ENCODE data around the gene SRSF3.
"Not testable (repeated sequence)": the region's sequence is repeated elsewhere in the genome, so short reads cannot be mapped to it uniquely, and the experiment has no call there.

The SRSF3 gene

DNA sequence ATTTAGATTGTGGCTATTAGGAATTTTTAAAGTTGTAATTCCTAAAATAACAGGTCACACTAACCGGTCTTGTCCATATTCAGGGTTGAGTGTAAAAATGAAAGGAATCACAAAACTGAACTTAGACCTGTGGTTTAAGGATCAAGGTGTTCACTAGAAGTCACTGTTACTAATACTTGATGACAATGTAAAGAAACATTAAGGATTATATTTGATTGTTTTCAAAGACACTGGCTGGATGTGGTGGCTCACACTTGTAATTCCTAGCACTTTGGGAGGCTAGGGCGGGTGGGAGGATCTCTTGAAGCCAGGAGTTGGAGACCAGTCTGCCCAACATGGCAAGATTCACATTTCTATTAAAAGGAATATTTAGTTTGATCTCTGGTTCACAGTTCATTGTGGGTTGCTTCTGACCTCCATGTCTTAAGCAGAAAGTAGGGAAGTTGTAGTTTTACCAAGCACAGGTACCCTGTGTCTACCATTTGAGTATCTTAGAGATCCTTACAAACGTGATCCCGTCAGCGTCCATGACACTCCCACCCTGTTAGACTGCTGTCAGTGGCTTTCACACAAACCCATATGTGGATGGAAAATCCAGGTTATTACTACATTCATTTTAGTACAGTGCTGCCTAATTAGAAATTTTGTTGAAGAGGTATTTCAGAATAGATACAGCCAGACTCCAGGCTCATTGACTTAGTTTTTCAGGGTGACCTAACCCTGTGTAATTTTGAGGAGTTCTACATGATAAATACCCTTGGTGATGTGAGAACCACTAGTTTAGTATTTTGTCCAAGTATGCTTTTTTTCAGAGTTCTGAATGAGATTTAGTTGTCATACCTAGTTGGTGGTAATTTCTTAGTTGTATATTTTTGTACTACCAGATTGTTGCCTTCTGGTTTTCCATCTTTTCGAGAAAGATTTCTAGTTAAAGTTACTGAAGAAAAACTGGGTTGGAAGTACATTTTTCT lies 10.2 kb downstream of the SRSF3 start:
- Histone ChIP-seq H3K27me3 (replicated peaks; ENCODE audit: control insufficient read depth, insufficient read depth, low read length, poor library complexity, severe bottlenecking) (no peaks in the 10 kb centered on the region), H3K27ac (ENCODE audit: insufficient read depth, low read length, poor library complexity, severe bottlenecking) (peak overlapping the region; percentile 4), H3K4me1 (ENCODE audit: control insufficient read depth, insufficient read depth, low read length, poor library complexity, severe bottlenecking) (peaks cover 40% of the 10 kb centered on the region), H3K9me3 (ENCODE audit: control insufficient read depth, low read length) (no peaks in the 10 kb centered on the region), H3K4me3 (ENCODE audit: insufficient read depth, low read depth, low read length, poor library complexity, severe bottlenecking) (no peak overlapping the region), H3K36me3 (ENCODE audit: control insufficient read depth, insufficient read depth, low read length) (peaks cover 82% of the 10 kb centered on the region)
- no peak for DNase-seq

DNA sequence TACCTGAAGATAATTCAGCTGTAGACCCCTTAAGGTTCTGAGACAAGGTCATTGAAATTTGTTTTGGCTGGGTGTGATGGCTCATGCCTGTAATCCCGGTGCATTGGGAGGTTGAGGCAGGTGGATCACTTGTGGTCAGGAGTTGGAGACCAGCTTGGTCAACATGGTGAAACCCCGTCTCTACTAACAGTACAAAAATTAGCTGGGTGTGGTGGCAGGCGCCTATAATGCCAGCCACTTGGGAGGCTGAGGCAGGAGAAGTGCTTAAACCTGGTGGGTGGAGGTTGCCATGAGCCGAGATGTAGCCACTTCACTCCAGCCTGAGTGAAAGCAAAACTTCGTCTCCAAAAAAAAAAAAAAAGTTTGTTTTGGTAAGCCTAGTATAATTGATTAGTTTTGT lies 11.0 kb downstream of the SRSF3 start:
- peaks cover 81% of the 10 kb centered on the region for H3K36me3 ChIP-seq (ENCODE audit: control insufficient read depth, insufficient read depth, low read length)
- H3K4me3 ChIP-seq (ENCODE audit: insufficient read depth, low read depth, low read length, poor library complexity, severe bottlenecking) = no peak overlapping the region
- peaks cover 32% of the 10 kb centered on the region for H3K4me1 ChIP-seq (ENCODE audit: control insufficient read depth, insufficient read depth, low read length, poor library complexity, severe bottlenecking)
- no peak overlapping the region for H3K27ac ChIP-seq (ENCODE audit: insufficient read depth, low read length, poor library complexity, severe bottlenecking)
- DNase-seq = no peak
- no peaks in the 10 kb centered on the region for H3K9me3 ChIP-seq (ENCODE audit: control insufficient read depth, low read length)
- no peaks in the 10 kb centered on the region for H3K27me3 ChIP-seq (replicated peaks; ENCODE audit: control insufficient read depth, insufficient read depth, low read length, poor library complexity, severe bottlenecking)

DNA sequence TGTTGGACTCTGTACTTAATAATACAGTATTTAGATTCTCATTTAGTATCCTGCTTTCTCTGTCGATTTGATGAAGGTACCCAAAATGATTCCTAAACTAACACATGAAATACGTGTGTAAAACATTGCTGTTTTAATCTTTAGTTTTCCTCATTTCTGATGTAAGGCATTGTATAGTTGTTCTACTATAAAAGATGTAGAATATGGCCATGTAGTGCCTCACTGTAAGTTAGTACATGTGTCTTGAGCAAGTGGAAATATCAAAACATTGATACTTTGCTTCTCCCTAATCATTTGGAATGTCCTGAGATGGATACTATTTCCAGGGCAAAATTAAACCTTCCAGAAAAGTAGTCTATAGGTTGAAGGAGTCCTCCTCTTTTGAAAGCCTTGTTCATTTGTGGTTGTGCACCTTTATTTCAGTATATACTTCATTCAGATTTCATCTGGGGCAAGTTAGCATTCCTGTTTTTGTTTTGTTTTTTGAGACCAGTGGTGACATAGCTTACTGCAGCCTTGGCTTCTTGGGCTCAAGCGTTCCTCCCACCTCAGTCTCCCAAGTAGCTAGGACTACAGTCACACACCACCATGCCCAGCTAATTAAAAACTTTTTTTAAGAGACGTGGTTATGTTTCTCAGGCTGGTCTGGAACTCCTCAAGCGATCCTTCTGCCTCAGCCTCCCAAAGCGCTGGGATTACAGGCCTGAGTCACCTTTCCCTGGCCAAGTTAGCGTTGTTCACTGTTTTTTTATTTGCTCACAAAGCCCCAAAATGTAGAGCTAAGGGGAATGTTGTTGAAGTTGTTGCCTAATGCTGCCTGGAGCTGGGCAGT lies 11.6 kb downstream of the SRSF3 start:
- DNase-seq = no peak
- Histone ChIP-seq H3K4me1 (ENCODE audit: control insufficient read depth, insufficient read depth, low read length, poor library complexity, severe bottlenecking) (peaks cover 26% of the 10 kb centered on the region), H3K27ac (ENCODE audit: insufficient read depth, low read length, poor library complexity, severe bottlenecking) (peak overlapping the region; percentile 40), H3K36me3 (ENCODE audit: control insufficient read depth, insufficient read depth, low read length) (peaks cover 76% of the 10 kb centered on the region), H3K4me3 (ENCODE audit: insufficient read depth, low read depth, low read length, poor library complexity, severe bottlenecking) (no peak overlapping the region), H3K27me3 (replicated peaks; ENCODE audit: control insufficient read depth, insufficient read depth, low read length, poor library complexity, severe bottlenecking) (no peaks in the 10 kb centered on the region), H3K9me3 (ENCODE audit: control insufficient read depth, low read length) (no peaks in the 10 kb centered on the region)

DNA sequence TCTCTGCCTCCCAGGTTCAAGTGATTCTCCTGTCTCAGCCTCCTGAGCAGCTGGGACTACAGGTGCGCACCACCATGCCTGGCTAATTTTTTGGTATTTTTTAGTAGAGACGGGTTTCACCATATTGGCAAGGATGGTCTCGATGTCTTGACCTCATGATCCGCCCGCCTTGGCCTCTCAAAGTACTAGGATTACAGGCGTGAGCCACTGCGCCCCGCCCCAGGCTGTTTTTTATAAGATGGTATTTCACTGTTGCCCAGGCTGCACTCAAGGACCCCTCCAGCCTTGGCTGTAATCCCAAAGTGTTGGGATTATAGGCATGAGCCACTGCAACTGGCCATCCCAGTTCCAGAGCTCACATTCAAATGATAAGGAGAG lies 13.1 kb downstream of the SRSF3 start:
- Histone ChIP-seq H3K36me3 (ENCODE audit: control insufficient read depth, insufficient read depth, low read length) (peaks cover 77% of the 10 kb centered on the region), H3K4me1 (ENCODE audit: control insufficient read depth, insufficient read depth, low read length, poor library complexity, severe bottlenecking) (peaks cover 14% of the 10 kb centered on the region)
- not testable (repeated sequence) for H3K4me3 ChIP-seq (ENCODE audit: insufficient read depth, low read depth, low read length, poor library complexity, severe bottlenecking); H3K9me3 ChIP-seq (ENCODE audit: control insufficient read depth, low read length); DNase-seq; H3K27ac ChIP-seq (ENCODE audit: insufficient read depth, low read length, poor library complexity, severe bottlenecking); H3K27me3 ChIP-seq (replicated peaks; ENCODE audit: control insufficient read depth, insufficient read depth, low read length, poor library complexity, severe bottlenecking)

DNA sequence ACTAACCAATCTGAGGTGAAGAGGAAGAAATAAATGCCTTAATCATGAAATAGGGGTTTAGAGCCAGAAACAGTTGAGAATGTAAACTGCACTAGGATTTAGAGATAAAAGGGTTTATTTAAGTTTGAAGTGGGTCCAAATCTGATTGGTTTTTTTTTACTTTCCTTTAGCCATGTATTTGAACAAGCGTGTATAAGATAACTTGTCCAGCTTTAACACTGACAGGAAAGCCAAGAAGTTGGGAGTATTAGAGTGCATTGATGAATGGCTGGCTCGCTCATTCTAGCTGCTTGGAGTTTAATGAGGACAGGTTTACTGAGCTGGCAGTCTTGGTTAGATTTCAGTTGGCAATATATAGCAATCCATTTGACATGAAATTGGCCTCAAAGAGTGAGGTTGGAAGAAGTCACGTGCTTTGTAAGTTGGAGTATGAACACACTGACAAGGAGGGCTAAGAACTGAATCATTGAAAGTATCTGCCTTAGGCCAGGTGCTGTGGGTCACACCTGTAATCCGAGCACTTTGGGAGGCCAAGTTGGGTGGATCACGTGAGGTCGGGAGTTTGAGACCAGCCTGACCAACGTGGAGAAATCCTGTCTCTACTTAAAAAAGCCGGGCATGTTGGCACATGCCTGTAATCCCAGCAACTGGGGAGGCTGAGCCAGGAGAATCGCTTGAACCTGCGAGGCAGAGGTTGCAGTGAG lies 13.7 kb downstream of the SRSF3 start:
- no peak overlapping the region for H3K27ac ChIP-seq (ENCODE audit: insufficient read depth, low read length, poor library complexity, severe bottlenecking)
- peaks cover 74% of the 10 kb centered on the region for H3K36me3 ChIP-seq (ENCODE audit: control insufficient read depth, insufficient read depth, low read length)

DNA sequence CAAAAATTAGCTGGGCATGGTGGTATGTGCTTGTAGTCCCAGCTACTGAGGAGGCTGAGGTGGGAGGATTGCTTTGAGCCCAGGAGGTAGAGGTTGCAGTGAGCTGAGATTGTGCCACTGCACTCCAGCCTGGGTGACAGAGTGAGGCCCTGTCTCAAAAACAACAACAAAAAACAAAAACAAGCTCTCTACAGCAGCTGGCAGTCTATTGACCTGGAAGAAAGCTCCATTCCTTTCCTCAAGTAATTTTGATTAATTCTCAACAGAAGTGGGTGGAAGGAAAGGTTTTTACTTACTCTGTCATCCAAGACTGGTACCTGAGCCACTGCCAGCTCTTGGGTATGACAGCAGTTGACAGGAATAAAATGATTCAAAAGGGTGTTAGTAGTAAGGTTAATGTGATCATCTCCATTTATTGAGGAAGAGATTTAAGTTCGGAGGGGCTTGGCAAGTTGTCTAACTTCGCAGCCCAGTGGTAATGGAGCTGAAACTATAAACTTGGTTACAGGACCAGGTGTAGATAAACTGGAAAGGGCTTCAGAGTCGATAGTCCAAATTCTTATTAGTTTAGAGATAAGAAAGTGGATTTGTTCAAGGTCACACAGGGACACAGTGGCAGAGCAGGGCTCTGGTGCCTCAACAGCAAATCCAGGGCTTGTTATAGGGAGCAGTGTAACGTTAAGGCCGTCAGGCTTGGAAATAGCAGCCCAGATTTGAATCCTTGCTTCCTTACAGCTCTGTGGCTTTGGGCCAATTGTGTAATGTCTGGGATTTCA lies 14.8 kb downstream of the SRSF3 start:
- Histone ChIP-seq H3K9me3 (ENCODE audit: control insufficient read depth, low read length) (no peaks in the 10 kb centered on the region), H3K4me1 (ENCODE audit: control insufficient read depth, insufficient read depth, low read length, poor library complexity, severe bottlenecking) (peaks cover 4% of the 10 kb centered on the region), H3K27me3 (replicated peaks; ENCODE audit: control insufficient read depth, insufficient read depth, low read length, poor library complexity, severe bottlenecking) (no peaks in the 10 kb centered on the region), H3K27ac (ENCODE audit: insufficient read depth, low read length, poor library complexity, severe bottlenecking) (no peak overlapping the region), H3K4me3 (ENCODE audit: insufficient read depth, low read depth, low read length, poor library complexity, severe bottlenecking) (no peak overlapping the region), H3K36me3 (ENCODE audit: control insufficient read depth, insufficient read depth, low read length) (peaks cover 62% of the 10 kb centered on the region)
- DNase-seq = no peak

More for the DNA sequence above, 13.7 kb downstream of the SRSF3 start:
- Histone ChIP-seq H3K9me3 (ENCODE audit: control insufficient read depth, low read length) (no peaks in the 10 kb centered on the region), H3K27me3 (replicated peaks; ENCODE audit: control insufficient read depth, insufficient read depth, low read length, poor library complexity, severe bottlenecking) (no peaks in the 10 kb centered on the region), H3K4me3 (ENCODE audit: insufficient read depth, low read depth, low read length, poor library complexity, severe bottlenecking) (no peak overlapping the region), H3K4me1 (ENCODE audit: control insufficient read depth, insufficient read depth, low read length, poor library complexity, severe bottlenecking) (peaks cover 11% of the 10 kb centered on the region)
- no peak for DNase-seq

DNA sequence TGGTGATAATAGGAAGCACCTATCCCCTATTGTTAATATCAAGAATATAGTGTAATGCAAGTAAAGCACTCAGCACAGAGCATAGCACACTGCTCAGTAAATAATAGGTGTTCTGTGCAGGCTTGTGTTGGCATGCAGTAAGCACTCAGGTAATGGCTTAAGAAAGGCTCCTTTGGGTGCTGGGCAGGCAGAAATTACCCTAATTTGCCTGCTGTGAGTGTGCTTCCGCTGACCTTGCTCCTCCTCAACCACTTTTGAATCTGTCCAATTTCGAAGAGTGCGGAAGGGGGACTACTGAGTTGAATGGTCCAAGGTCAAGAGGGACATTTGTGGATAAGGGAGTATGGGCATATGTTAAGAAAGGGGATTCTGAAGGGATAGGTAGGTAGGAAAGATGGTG lies 15.4 kb downstream of the SRSF3 start:
- Histone ChIP-seq H3K9me3 (ENCODE audit: control insufficient read depth, low read length) (no peaks in the 10 kb centered on the region), H3K36me3 (ENCODE audit: control insufficient read depth, insufficient read depth, low read length) (peaks cover 56% of the 10 kb centered on the region), H3K4me3 (ENCODE audit: insufficient read depth, low read depth, low read length, poor library complexity, severe bottlenecking) (no peak overlapping the region), H3K27ac (ENCODE audit: insufficient read depth, low read length, poor library complexity, severe bottlenecking) (no peak overlapping the region), H3K4me1 (ENCODE audit: control insufficient read depth, insufficient read depth, low read length, poor library complexity, severe bottlenecking) (no peaks in the 10 kb centered on the region), H3K27me3 (replicated peaks; ENCODE audit: control insufficient read depth, insufficient read depth, low read length, poor library complexity, severe bottlenecking) (no peaks in the 10 kb centered on the region)
- no peak for DNase-seq

DNA sequence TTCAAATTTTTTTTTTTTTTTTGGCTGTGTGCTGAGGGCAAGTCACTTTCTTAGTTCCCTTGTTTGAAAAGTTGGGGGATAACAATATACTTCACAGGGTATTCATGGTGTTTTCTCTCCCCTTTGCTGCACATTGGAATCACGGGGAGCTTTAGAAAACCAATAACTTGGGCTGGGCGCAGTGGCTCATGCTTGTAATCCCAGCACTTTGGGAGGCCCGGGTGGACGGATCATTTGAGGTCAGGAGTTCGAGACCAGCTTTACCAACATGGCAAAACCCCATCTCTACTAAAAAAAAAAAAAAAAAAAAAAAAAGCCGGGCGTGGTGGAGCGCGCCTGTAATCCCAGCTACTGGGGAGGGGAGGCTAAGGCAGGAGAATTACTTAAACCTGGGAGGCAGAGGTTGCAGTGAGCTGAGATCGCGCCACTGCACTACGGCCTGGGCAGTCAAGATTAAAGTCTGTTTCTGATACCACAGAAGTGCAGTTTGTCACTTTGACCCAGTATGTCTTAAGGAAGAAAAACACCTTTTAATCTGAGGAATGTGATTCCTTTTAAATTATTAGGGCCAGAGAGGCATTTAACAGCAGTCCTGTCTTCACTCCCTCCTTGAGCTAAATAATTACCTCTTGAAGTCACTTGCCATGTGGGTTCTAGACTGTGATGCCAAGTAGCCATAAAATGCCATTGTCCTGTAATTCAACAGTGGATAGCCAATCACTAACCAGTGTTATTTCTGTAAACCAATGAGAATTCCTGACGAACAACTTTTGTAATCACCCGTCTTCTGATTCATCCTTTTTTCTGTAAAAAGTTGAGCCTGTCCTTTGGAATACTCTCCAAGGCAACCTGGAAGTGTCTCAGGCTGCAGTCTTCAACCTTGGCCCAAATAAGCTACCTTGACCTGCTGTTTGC lies 16.1 kb downstream of the SRSF3 start:
- no peak overlapping the region for H3K4me3 ChIP-seq (ENCODE audit: insufficient read depth, low read depth, low read length, poor library complexity, severe bottlenecking)
- no peaks in the 10 kb centered on the region for H3K4me1 ChIP-seq (ENCODE audit: control insufficient read depth, insufficient read depth, low read length, poor library complexity, severe bottlenecking)
- DNase-seq = no peak
- no peaks in the 10 kb centered on the region for H3K27me3 ChIP-seq (replicated peaks; ENCODE audit: control insufficient read depth, insufficient read depth, low read length, poor library complexity, severe bottlenecking)
- no peaks in the 10 kb centered on the region for H3K9me3 ChIP-seq (ENCODE audit: control insufficient read depth, low read length)
- H3K36me3 ChIP-seq (ENCODE audit: control insufficient read depth, insufficient read depth, low read length) = peaks cover 50% of the 10 kb centered on the region
- H3K27ac ChIP-seq (ENCODE audit: insufficient read depth, low read length, poor library complexity, severe bottlenecking) = peak overlapping the region; percentile 35
